GM12878 (cell line): ENCODE results near the gene EIF2D. TPM values are rescaled to one million over a fixed set of nuclear protein-coding genes. Genes with fewer than 3 reads are reported as not detected.

ENCODE experiments used
- ATAC-seq: fragments of 200-7000 bp; cut with Tn5 transposase; 3 replicates; pipeline ENCODE4 v1.9.1; 2020; ENCODE audit warnings: mild to moderate bottlenecking, moderate library complexity
- BruUV-seq: library from RNA; stranded (reverse); fragments of 400-500 nt; replicated peaks from 2 replicates; lab custom pipeline; 2021; lab: Mats Ljungman, UMichigan
- CTCF ChIA-PET: fragments of 300-600 bp; sonication (Branson Sonifier 250); formaldehyde crosslinking; extraction: SDS; loops from one replicate; lab custom pipeline; 2021; ENCODE audit warnings: inconsistent platforms; lab: Yijun Ruan, JAX
- POLR2A ChIA-PET: fragments of 350-600 bp; formaldehyde crosslinking; extraction: SDS; loops from one replicate; lab custom pipeline; 2021; ENCODE audit warnings: inconsistent platforms; lab: Charles Lee
- RAD21 ChIA-PET: fragments of 300-600 bp; sonication (Branson Sonifier 250); formaldehyde crosslinking; loops from one replicate; lab custom pipeline; 2023; ENCODE audit warnings: antibody characterized with exemption; ENCODE audit not compliant: unreplicated experiment; lab: Charles Lee
- SMC1A ChIA-PET: fragments of 300-600 bp; sonication (Branson Sonifier 250); formaldehyde crosslinking; loops from one replicate; lab custom pipeline; 2023; ENCODE audit not compliant: unreplicated experiment, uncharacterized antibody; lab: Charles Lee
- DNase-seq: peaks from one replicate; pipeline ENCODE4 v3.0.0-alpha.2; 2011; ENCODE audit warnings: low read depth, low spot score
- FAIRE-seq: peaks from 3 replicates; lab custom pipeline; 2011; peaks lifted over from hg19 to GRCh38; lab: Jason Lieb, UNC
- H2AFZ ChIP-seq: 2 replicates; pipeline ENCODE4 v1.6.0; 2011; ENCODE audit warnings: low read depth, low read length, control low read depth; ENCODE audit not compliant: control insufficient read depth
- H3K27ac ChIP-seq: 2 replicates; pipeline ENCODE4 v1.5.1; 2011; ENCODE audit warnings: control low read depth; ENCODE audit not compliant: control insufficient read depth, insufficient read depth
- H3K27me3 ChIP-seq, 2 experiments: replicated peaks in 1 of 2; 2 replicates each; pipeline versions ENCODE4 v1.6.0 to v1.6.1; 2011; ENCODE audit warnings: low read length in 1 of 2; ENCODE audit not compliant: control insufficient read depth in 2 of 2, insufficient read depth in 2 of 2
- H3K36me3 ChIP-seq, 2 experiments: 2 replicates each; pipeline ENCODE4 v1.5.1; 2011; ENCODE audit warnings: low read length in 1 of 2; ENCODE audit not compliant: control insufficient read depth in 2 of 2, insufficient read depth in 2 of 2
- H3K4me1 ChIP-seq: 2 replicates; pipeline ENCODE4 v1.6.1; 2011; ENCODE audit warnings: mild to moderate bottlenecking, low read length, moderate library complexity, mixed read lengths; ENCODE audit not compliant: control insufficient read depth, insufficient read depth
- H3K4me2 ChIP-seq: 2 replicates; pipeline ENCODE4 v1.6.0; 2011; ENCODE audit warnings: control low read depth; ENCODE audit not compliant: control insufficient read depth, insufficient read depth
- H3K4me3 ChIP-seq: fragments of 200-600 bp; sonication (generic); 2 replicates; pipeline ENCODE4 v1.5.1; 2016
- H3K79me2 ChIP-seq: 2 replicates; pipeline ENCODE4 v1.6.0; 2011; ENCODE audit warnings: low read length; ENCODE audit not compliant: control insufficient read depth, insufficient read depth
- H3K9ac ChIP-seq: 2 replicates; pipeline ENCODE4 v1.8.0; 2011; ENCODE audit warnings: low read length, control low read depth, mixed read lengths; ENCODE audit not compliant: control insufficient read depth, insufficient read depth
- H3K9me3 ChIP-seq: replicated peaks from 3 replicates; pipeline ENCODE4 v1.5.1; 2011; ENCODE audit warnings: mild to moderate bottlenecking, low read length; ENCODE audit not compliant: control insufficient read depth, insufficient read depth
- H4K20me1 ChIP-seq: 2 replicates; pipeline ENCODE4 v1.6.0; 2011; ENCODE audit not compliant: control insufficient read depth, insufficient read depth
- BCL3 ChIP-seq: IDR thresholded peaks from 2 replicates; pipeline ENCODE4 v1.6.1; 2011; ENCODE audit warnings: borderline replicate concordance, low read depth, mild to moderate bottlenecking, moderate library complexity, low read length; ENCODE audit not compliant: insufficient read depth, poor library complexity, severe bottlenecking
- BRCA1 ChIP-seq: IDR thresholded peaks from 2 replicates; pipeline ENCODE4 v1.6.1; 2011; ENCODE audit warnings: low read depth, low read length, improper control_type of control experiment
- DPF2 ChIP-seq: fragments of 450-650 bp; IDR thresholded peaks from 2 replicates; pipeline ENCODE4 v1.6.1; 2017; ENCODE audit warnings: mild to moderate bottlenecking
- EED ChIP-seq: sonication (generic); IDR thresholded peaks from 2 replicates; pipeline ENCODE4 v1.6.1; 2016; ENCODE audit warnings: antibody characterized with exemption, low read depth
- IRF3 ChIP-seq: fragments of 450-650 bp; IDR thresholded peaks from 2 replicates; pipeline ENCODE4 v1.6.1; 2014; ENCODE audit warnings: mild to moderate bottlenecking
- KAT2A ChIP-seq: conservative IDR thresholded peaks from 2 replicates; pipeline ENCODE4 v1.6.1; 2011; ENCODE audit warnings: low read depth, low read length; ENCODE audit not compliant: control insufficient read depth
- LARP7 ChIP-seq: fragments of 450-650 bp; IDR thresholded peaks from 2 replicates; pipeline ENCODE4 v1.6.1; 2017; ENCODE audit warnings: mild to moderate bottlenecking
- NR2F1 ChIP-seq: fragments of 450-650 bp; conservative IDR thresholded peaks from 2 replicates; pipeline ENCODE4 v1.6.1; 2017; ENCODE audit warnings: mild to moderate bottlenecking
- RCOR1 ChIP-seq: conservative IDR thresholded peaks from 2 replicates; pipeline ENCODE4 v1.6.1; 2012; ENCODE audit warnings: low read depth, low read length, improper control_type of control experiment
- RELA ChIP-seq: fragments of 450-650 bp; IDR thresholded peaks from 2 replicates; pipeline ENCODE4 v1.8.0; 2014; ENCODE audit warnings: borderline replicate concordance; ENCODE audit not compliant: partially characterized antibody
- SMARCA5 ChIP-seq: fragments of 450-650 bp; IDR thresholded peaks from 2 replicates; pipeline ENCODE4 v1.6.1; 2017; ENCODE audit warnings: mild to moderate bottlenecking
- SP1 ChIP-seq: IDR thresholded peaks from one replicate; pipeline ENCODE4 v1.6.1; 2011; ENCODE audit warnings: low read depth, low read length
- STAT1 ChIP-seq: fragments of 450-650 bp; conservative IDR thresholded peaks from 2 replicates; pipeline ENCODE4 v1.6.1; 2014; ENCODE audit warnings: antibody characterized with exemption, mild to moderate bottlenecking
- ZBED1 ChIP-seq: IDR thresholded peaks from 2 replicates; pipeline ENCODE4 v1.6.1; 2016; ENCODE audit warnings: borderline replicate concordance
- ZNF24 ChIP-seq: fragments of 450-650 bp; IDR thresholded peaks from 2 replicates; pipeline ENCODE4 v1.6.1; 2017; ENCODE audit warnings: antibody characterized with exemption, mild to moderate bottlenecking
- ZNF274 ChIP-seq: IDR thresholded peaks from one replicate; pipeline ENCODE4 v1.8.0; 2011; ENCODE audit not compliant: insufficient read length, insufficient read depth
- ZNF592 ChIP-seq: fragments of 450-650 bp; IDR thresholded peaks from 2 replicates; pipeline ENCODE4 v1.6.1; 2017; ENCODE audit warnings: mild to moderate bottlenecking, moderate library complexity
- WGBS: methylation state at CpG from one replicate; pipeline ENCODE4 v1.1.6; 2016; ENCODE audit warnings: low lambda C conversion rate; ENCODE audit not compliant: insufficient replicate concordance, insufficient coverage; ENCODE audit errors: missing lambda C conversion rate; 5-methylcytosine and 5-hydroxymethylcytosine counted together
- in situ Hi-C: fragments of 300-500 bp; cut with MboI; formaldehyde crosslinking; loops from 9 replicates; pipeline ENCODE4 v1.14.3; 2018; ENCODE audit warnings: mixed read lengths
- intact Hi-C: fragments of 100-400 bp; cut with micrococcal nuclease; formaldehyde crosslinking; loops from one replicate; pipeline ENCODE4 v1.14.2; 2022; ENCODE audit not compliant: unreplicated experiment
- polyA plus RNA-seq, 11 experiments: library from polyadenylated mRNA; depleted of rRNA in 4 of 11; unstranded in 6 of 11; stranded (reverse) in 5 of 11; fragments of >200 nt; fragmentation: Nextera tagmentation in 4 of 11; fragmentation: Illumina TruSeq in 1 of 11; extraction: Ambion mirVana in 4 of 11; extraction: Trizol in 1 of 11; gene quantifications; 1 replicate in 1 of 11; 2 replicates in 10 of 11; pipeline versions ENCODE4 v1.2.1 to v1.2.3, GENCODE V29; 2011 to 2016; ENCODE audit warnings: inconsistent platforms in 2 of 11, missing spikeins in 2 of 11, low read depth in 1 of 11
- total RNA-seq, 4 experiments: library from RNA; depleted of rRNA in 3 of 4; stranded (reverse); fragments of >200 nt in 3 of 4; fragmentation: Illumina TruSeq in 1 of 4; extraction: Trizol in 1 of 4; gene quantifications; 2 replicates each; pipeline versions ENCODE4 v1.2.1 to v1.2.3, GENCODE V29; 2013 to 2021

The EIF2D gene
- total and polyA plus RNA-seq, 10 of the 15 experiments (the other 5 are each of a cell fraction or from before 2014, with no cell fraction given) = 65.2 to 133 (median 79.0) TPM

GRCh38 chr1:206593351-206593925 is 18.8 kb downstream of the EIF2D start (continued):
- no peak for TF ChIP-seq SMARCA5

- no TSS peak for BruUV-seq
- no peak overlapping the region for H3K4me2 ChIP-seq
- no peaks in the 10 kb centered on the region for H4K20me1 ChIP-seq
- no peak for TF ChIP-seq DPF2
- TF ChIP-seq IRF3 = no peak
- no peak for TF ChIP-seq RCOR1
- no peak for TF ChIP-seq BCL3
- no peak for TF ChIP-seq BRCA1
- TF ChIP-seq ZNF592 = no peak
- TF ChIP-seq STAT1 = no peak
- no peak for TF ChIP-seq EED
- TF ChIP-seq ZNF24 = no peak
- TF ChIP-seq RELA = no peak
- TF ChIP-seq SP1 = no peak
- TF ChIP-seq LARP7 = no peak
- TF ChIP-seq ZBED1 = no peak
- no peak for TF ChIP-seq KAT2A
- no peak for TF ChIP-seq NR2F1
- no peak for TF ChIP-seq ZNF274
Measured at GRCh38 chr1:206591696-206592095, 20.6 kb downstream of the EIF2D start.

More at GRCh38 chr1:206591696-206592095, 20.6 kb downstream of the EIF2D start:
- no peak overlapping the region for H3K4me3 ChIP-seq
- peaks cover 6% of the 10 kb centered on the region; the same call in 1 of the 2 replicates for H3K4me1 ChIP-seq
- no peak for FAIRE-seq
- POLR2A ChIA-PET = interaction anchor here (0.6 to 1.8 kb wide), 4 partner anchors 14 to 110 kb away, joined by 3 to 6 read pairs (median 4); partner anchors contain the start of gene RASSF5
- H3K36me3 ChIP-seq = peaks cover 19 to 32% of the 10 kb centered on the region in 2 experiments
- H2AFZ ChIP-seq = no peak overlapping the region
- in situ Hi-C loops (no loop called here), intact Hi-C loops (no loop called here)
- H3K79me2 ChIP-seq = no peaks in the 10 kb centered on the region
- no peaks in the 10 kb centered on the region for H3K27me3 ChIP-seq
- no peak for ATAC-seq
- no peak overlapping the region for H3K9ac ChIP-seq
- H3K9me3 ChIP-seq = no peaks in the 10 kb centered on the region
- CTCF ChIA-PET = interaction anchor here (0.7 to 6.0 kb wide), 24 partner anchors 8 to 390 kb away, joined by 3 to 44 read pairs (median 6); partner anchors contain the start of genes DYRK3 and EIF2D
- DNase-seq = no peak
- SMC1A ChIA-PET = interaction anchor here (0.6 to 4.0 kb wide), 20 partner anchors 9 to 795 kb away, joined by 3 to 25 read pairs (median 4); partner anchors contain the start of gene EIF2D
- H3K27ac ChIP-seq = no peak overlapping the region
- WGBS = 70% methylated on average over 9 of the region's 9 CpGs
- RAD21 ChIA-PET = interaction anchor here (0.6 to 2.1 kb wide), 10 partner anchors 8 to 279 kb away, joined by 3 to 9 read pairs (median 5); no protein-coding TSS in a partner anchor
